IPS DF 4.7 (cell line): Measurements from ENCODE around the gene CCDC24.

Experiments
- DNase-seq: peaks from one replicate; pipeline ENCODE4 v3.0.0-alpha.2; 2013; ENCODE audit warnings: low spot score; ENCODE audit errors: extremely low read depth

The CCDC24 gene

DNA sequence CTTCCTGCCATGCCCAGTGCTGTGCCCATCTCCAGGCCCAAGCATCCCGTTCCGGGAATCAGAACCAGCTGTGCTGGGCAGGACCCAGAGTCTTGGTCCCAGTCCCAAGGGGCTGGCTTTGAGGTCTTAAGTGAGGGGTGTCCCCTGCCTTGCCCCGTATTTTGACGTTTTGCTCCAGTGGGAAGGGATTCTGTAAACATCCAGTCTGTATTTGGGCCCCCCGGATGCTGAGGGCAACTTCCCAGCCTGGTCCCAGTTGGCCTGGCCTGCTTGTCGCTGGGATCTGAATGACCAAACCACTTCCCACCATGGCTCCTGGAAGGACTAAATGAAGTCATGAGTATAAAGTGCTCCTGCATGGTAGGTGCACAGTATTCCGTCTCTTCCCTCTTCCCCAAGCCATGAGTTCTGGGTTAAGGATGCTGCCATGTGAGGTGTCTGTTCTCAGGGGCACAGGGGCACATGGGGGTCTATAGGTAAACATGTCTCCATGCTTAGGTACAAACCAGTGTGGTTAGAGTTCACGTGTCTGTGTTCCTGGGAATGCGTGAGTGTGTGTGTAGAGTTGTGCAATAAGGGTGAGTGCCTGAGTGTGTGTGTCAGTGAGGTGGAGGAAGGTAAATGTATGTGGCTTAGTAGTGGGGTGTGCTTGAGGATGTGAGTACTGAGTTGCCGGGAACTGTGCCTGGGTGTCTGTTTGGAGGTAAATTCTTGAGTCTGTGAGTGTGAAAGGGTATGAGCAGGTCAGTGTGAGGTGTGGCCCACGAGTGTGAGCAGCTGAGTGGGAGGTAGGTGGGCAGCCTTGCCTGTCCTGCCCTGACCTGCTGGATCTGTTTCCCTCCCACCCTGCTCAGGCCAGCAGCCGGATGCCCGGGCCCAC, 10.9 kb upstream of the CCDC24 start:
- no peak for DNase-seq

- DNase-seq: no peak
Measured at GRCh38 chr1:43981135-43981491, 10.3 kb upstream of the CCDC24 start.

GRCh38 chr1:43981636-43982035, 9.8 kb upstream of the CCDC24 start:
- DNase-seq: no peak

DNA sequence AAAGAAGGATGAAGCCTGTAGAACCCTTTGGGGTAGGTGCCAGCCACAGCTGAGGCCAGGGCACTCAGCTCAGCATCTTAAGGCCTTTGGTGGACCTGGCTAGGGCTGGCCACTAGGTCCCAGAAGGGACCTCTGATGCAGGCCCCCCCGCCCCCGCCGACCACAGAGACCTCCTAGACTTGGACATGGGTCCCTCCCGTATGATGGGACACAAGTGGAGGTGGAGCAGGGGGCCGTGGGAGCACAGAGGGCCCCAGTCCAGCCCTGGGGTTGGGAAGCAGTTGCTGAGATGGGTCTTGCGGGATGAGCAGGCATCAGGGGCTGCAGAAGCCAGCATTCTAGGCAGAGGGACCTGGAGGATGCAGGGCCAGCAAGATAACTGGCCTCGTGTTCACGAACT, 9.2 kb upstream of the CCDC24 start:
- DNase-seq: no peak

DNA sequence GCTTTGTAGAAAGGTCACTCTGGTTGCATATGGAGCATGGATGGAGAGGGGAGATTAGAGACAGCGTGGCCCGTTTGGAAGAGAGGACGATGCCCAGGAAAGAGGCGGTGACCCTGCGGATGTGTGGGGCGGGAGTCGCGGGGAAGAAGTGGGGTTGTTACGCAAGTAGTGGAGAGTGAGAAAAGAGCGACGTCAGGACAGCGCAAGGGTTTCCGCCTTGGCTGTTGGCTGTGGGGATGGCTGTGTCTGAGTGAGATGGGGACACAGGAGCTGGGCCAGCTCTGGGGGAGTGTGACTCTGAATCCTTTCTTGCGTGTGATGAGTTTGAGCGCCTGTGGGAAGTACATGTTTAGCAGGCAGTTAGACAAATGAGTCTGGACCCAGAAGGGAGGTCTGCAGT, 8.6 kb upstream of the CCDC24 start:
- no peak for DNase-seq

DNA sequence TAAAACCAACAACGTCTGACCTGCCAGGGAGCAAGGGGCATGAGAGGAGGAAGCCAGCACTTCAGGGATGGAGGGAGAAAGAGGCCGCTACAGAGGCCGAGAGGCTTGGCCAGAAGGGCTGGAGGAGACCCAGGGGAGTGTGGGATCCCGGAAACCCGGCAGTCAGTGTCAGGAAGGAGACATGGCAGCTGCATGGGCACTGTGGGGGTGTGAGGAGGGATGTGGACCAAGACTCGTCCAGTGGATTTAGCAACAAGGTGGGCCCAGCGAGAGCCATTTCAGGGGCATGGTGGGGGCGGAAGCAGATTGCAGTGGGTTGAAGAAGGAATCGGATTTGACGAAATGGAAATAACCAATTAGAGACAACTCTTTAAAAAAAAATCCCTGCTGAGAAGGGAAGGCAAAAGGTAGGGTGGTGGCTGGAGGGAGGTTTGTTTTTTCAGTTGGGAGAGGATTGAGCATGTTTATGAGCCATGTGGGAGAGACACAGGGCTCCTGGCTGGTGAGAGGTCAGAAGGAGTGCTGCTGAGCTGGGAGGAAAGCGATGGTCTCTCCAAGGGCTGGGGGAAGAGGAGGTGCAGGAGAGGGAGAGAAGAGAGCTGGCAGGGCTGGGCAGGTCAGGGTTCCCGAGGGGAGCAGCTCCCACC, 8.0 kb upstream of the CCDC24 start:
- DNase-seq: no peak

GRCh38 chr1:43984855-43985254, 6.5 kb upstream of the CCDC24 start:
- DNase-seq: no peak

DNA sequence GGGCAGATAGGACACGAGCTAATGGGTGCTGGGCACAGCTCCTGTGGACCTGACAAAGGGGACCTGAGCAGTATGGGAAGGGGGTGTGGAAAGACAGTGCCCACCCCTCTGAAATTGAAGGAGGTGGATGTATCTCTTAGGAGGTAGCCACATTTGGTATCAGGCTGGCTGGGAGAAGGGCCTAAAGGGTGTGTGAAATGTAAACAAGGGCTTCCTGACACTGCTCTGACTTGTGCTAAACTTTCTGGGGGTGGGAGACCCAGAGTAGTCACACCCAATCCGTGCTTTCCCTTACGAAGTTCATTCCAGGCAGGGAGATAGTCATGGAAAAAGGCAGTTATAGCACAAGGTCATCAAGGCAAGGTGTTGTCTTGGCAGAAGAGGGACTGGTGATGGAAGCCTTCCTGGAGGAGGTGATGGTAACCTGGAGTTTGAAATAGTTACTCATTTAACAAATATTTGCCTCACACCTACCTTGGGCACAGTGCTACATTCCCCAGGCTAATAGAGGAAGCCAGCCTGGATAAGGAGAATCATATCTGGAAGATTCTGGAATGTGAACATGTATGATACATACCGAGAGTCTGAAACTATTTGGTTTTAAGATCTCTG, 5.3 kb upstream of the CCDC24 start:
- no peak for DNase-seq

- DNase-seq: no peak
Measured at GRCh38 chr1:43986712-43987111, 4.7 kb upstream of the CCDC24 start.

- no peak for DNase-seq
Measured at GRCh38 chr1:43987159-43987902, 4.1 kb upstream of the CCDC24 start.

GRCh38 chr1:43990271-43991199, 864 bp upstream of the CCDC24 start:
- DNase-seq: no peak

DNA sequence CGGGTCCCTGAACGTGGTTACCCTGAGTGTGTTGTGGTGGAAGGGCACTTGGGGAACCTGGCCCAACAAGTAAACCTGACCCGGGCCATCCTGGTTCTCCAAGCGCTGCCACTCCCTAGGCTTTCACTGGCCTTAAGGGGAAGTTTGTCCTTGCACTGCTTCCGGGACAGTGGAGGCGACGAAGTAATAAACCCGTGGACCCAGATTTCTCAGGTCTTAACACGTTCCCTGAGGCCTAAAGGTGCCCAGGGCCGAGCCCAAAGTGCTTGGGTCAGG, 261 bp upstream of the CCDC24 start:
- no peak for DNase-seq

DNA sequence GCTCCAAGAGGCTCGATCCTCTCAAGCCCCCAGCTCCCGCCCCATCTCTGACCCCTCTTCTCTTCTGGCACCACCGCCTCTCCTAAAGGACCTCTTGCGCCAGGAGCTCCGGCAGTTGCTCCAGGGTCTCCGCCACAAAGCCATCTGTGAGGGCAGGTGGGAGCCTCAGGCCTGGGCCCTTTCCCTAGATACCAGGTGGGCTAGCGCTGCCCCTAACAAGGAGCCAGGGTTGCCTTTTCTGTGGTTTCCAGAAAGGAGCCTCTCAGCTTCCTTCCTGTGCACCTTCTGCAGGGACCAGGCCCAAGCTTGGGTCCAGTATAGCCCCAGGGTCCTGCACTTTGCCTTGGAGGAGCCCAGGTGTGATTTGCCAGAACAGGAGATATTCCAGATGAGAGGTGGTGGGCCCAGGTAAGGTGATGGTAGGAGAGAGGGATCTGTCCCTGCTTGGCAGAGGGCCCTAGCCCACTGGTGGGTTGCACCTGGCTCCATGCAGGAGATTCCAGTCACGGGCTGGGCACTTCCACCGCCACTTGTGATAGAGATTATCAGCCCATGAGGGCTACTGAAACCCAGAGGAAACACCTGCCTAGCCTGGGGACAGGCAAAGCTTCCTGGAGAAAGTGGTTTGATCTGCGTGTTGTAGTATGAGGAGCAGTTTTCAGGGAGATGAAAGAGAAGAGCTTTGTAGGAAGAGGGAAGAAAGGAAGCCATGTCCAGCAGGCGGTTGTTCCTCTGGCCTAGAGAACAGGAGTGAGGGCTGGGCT, 1.0 kb downstream of the CCDC24 start:
- DNase-seq: no peak

DNA sequence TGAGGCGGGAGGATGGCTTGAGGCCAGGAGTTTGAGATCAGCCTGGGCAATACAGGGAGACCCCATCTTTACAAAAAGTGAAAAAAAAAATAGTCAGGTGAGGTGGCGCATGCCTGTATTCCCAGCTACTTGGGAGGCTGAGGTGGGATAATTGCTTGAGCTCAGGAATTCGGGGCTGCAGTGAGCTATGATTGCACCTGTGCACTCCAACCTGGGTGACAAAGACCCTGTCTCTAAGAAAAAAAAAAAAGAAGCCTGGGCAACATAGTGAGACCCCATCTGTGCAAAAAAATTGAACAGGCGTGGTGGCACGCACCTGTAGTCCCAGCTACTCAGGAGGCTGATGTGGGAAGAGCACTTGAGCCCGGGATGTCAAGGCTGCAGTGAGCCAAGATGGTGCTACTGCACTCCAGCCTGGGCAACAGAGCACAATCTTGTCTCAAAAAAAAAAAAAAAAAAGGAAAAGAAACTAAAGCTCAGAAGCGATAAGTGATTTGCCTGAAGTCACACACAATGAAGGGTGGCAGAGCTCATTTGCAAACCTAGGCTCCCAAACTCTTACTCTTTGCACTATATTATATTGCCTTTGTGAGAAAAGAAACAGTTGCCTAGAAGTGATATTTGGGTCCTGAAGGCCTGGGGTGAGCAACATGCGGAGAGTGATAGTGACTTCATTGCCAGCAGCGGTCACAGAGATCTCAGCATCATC, 2.0 kb downstream of the CCDC24 start:
- DNase-seq: no peak

DNA sequence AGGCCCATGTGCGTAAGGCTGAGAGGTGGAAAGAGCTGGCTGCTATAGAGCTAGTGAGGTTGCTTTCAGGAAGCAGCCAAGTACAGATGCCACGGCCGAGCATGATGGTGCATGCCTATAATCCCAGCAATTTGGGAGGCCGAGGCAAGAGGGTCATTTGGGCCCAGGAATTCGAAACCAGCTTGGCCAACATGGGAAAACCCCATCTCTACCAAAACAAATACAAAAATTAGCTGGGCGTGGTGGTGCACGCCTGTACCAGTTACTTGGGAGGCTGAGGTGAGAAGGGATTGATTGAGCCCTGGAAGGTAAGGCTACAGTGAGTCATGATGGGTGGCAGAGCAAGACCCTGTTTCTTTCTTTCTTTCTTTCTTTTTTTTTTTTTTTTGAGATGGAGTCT, 2.7 kb downstream of the CCDC24 start:
- DNase-seq: no peak

- no peak for DNase-seq
Measured at GRCh38 chr1:43994794-43995790, 3.7 kb downstream of the CCDC24 start.

DNA sequence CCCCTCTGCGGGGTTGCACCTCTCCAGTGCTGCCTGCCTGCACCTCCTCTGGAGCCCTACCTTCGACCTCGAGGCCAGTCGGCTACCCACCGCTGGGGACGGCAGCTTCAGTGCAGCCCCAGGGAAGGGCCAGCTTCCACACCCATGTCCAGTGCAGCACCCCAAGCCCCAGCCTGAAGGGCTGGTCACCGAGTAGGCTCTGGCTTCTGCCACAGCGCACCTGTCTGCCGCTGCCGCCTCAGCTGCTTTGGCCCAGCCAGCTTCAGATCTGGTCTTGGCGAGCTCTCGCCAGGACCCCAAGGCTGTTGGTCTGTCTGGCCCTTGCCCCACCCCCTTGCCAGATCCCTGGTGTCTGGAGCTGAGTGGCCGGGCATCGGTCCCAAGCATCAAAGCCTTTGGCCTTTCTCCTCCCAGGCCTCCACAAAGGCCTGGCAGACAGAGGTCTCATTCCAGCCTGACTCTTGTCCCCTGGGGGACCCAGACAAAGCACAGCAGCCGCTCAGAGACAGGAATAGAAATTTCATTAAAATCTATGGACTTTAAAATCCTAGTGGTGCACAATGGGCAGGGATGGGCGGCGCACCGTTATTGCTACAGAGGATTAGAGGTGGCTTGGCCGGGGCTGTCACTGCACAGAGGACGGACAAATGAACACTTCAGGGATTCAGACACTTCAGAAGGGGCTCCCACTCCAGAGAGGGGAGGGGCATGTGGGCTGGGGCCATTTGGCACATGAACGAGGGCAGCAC, 4.8 kb downstream of the CCDC24 start:
- no peak for DNase-seq

- no peak for DNase-seq
Measured at GRCh38 chr1:43996733-43997115, 5.3 kb downstream of the CCDC24 start.
